Anterior cingulate cortex (tissue), 58 donors: ENCODE results near the gene HNRNPA2B1.
"Not testable (repeated sequence)": the region's sequence is repeated elsewhere in the genome, so short reads cannot be mapped to it uniquely, and the experiment has no call there.

Source experiments
- DNase-seq, 58 donors: peaks; one replicate each; lab custom pipeline; 2025; lab: John Stamatoyannopoulos, UW

Gene HNRNPA2B1

DNA sequence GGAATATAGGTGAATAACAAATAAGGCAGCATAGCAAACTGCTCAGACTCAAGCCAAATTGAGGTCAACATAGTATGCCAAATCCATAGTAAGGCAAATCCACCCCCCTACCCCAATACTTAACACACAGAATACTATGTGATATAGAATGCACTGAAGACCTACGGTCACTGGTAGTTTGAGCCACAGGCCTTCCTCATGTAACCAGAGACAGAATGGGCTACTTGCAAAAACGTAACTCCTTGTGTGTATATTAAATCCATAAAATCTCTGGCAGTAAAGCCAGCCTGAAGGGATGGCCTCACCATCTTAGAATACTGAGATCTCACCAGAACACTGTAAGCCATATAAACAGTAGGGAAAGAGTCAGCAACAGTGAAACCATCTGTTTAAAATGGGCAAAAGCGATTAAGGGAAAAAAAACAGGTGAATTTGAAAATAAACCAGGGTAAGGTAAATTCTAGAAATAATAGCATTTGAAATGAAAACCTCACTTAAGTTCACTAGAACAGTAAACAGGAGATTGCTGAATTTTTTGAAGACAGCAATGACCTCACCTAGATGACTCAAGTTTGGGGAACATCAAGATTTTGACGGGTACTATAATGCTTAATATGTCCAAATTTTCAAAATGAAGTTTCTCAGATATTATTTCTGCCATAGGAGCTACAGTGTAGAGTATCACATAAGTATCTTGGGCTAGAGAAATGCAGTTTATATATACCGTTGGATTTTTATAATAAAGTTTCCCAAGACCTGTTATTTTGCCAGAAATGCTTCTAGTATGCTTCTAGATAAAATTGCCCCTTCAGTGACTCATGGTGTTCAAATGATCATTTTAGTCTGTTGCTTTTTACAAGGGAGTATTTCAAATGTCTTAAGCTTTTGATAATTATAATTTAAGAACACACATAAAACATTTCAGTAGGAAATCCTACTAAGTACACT lies 13.9 kb downstream of the HNRNPA2B1 start:
- no peak for DNase-seq

DNA sequence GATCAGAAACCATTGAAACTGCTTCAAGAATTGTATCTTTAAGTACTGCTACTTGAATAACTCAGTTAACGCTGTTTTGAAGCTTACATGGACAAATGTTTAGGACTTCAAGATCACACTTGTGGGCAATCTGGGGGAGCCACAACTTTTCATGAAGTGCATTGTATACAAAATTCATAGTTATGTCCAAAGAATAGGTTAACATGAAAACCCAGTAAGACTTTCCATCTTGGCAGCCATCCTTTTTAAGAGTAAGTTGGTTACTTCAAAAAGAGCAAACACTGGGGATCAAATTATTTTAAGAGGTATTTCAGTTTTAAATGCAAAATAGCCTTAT lies 14.7 kb downstream of the HNRNPA2B1 start:
- no peak for DNase-seq

GRCh38 chr7:26185131-26185843 lies 15.3 kb downstream of the HNRNPA2B1 start:
- no peak for DNase-seq

DNA sequence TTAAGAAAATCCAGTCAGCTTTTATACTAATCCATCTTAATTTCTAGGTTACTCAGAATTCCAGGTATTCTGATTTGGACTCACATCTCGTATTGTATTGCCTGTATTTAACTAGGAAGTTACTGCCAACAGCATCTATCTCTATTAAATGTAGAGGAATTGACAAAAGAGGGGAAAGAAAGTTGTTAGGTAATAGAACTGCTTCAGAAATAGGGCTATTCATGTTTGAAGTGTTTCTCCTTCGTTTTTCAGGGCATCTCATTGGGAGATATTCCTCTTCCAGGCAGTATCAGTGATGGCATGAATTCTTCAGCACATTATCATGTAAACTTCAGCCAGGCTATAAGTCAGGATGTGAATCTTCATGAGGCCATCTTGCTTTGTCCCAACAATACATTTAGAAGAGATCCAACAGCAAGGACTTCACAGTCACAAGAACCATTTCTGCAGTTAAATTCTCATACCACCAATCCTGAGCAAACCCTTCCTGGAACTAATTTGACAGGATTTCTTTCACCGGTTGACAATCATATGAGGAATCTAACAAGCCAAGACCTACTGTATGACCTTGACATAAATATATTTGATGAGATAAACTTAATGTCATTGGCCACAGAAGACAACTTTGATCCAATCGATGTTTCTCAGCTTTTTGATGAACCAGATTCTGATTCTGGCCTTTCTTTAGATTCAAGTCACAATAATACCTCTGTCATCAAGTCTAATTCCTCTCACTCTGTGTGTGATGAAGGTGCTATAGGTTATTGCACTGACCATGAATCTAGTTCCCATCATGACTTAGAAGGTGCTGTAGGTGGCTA lies 16.1 kb downstream of the HNRNPA2B1 start:
- DNase-seq: not testable (repeated sequence)

- DNase-seq: no peak
Observed at GRCh38 chr7:26183545-26184280, 16.8 kb downstream of the HNRNPA2B1 start.

- no peak for DNase-seq
Observed at GRCh38 chr7:26182706-26183105, 17.8 kb downstream of the HNRNPA2B1 start.

DNA sequence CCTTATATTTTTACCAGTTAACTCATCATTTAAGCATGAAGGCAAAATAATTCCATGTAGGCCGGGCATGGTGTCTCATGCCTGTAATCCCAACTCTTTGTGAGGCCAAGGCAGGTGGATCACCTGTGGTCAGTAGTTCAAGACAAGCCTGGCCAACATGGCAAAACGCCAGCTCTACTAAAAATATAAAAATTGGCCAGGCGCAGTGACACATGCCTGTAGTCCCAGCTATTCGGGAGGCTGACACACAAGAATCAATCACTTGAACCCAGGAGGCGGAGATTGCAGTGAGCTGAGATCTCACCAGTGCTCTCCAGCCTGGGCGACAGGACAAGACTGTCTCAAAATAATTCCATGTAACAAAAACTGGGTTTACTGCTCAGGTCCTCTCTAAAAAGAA lies 18.3 kb downstream of the HNRNPA2B1 start:
- DNase-seq: peak in 1 of 58 donors; percentile 9

DNA sequence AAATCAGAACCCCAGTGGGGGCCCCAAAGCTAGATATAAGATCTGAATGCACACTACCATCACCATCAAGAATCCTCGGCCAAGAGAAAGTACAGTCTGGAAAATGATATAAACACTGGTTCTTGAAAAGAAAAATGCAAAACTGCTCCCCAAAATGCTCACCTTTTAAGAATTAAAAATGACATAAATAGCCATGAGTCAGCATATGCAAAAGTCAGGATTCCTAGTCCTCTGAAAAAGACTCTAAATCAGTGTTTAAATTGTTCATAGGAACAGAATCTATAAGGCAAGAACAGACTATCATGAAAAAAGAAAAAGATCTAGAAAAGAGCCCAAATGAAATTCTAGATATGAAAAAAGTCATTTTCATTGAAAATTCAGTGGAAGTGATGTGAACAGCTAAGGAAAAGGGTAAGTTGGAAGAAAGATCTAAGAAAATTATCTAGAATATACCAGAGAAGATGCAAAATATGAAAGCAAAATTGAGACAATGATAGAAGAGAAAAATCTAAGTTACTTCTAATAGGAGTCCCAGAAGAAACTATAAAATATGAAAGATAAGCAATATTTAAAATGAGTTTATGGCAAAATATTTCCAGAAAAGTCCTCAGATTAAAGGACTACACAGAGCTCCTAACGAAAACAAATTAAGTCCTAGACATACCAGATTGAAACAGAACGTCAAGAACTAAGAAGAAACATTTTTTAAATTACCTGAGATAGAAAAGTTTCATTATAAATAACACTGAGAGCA lies 18.9 kb downstream of the HNRNPA2B1 start:
- no peak for DNase-seq

DNA sequence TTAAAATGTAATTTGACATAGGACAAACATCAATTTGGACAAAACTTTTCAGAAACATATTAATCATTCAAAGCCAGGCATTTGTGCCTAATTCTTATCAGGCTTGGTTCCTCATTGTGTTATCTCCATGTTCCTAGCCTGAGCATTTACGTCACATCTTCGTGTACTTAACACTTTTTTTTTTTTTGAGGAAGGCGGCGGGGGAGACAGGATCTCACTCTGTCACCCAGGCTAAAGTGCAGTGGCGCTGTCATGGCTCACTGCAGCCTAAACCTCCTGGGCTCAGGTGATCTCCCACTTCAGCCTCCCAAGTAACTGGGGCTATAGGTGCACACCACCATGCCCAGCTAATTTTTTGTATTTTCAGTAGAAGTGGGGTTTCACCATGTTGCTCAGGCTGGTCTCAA lies 19.8 kb downstream of the HNRNPA2B1 start:
- no peak for DNase-seq

DNA sequence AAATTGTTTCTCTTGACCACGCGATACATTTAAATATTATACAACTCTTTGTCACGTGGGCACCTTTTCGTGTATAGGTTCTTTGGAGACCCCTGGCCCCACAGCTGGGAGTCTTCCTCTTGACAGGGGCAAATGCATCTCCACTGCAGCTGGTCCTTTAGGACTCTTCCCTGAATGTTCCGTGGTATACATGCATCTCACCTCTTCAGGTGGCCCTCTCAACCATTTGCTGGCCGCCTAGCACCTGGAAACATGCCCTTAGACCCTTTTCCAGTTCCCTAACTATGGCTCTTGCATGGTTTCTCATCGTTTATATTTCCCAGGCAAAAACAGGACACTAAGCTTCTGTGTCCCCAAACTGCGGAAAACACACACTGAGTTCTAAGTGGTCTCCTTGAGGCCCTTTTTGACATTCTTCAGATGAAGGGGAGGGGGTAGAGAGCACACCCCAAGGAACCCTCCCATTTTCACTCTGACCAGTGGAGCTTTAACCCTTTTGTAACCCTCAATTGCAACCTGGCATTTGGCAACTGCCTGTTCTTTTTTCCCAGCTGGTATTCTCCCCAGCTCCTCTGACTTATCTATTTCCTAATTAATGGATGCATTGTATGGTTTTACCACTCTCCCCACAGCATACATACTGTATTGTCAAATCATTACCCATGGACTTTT lies 20.6 kb downstream of the HNRNPA2B1 start:
- DNase-seq: no peak

- no peak for DNase-seq
Observed at GRCh38 chr7:26179422-26179821, 21.1 kb downstream of the HNRNPA2B1 start.

GRCh38 chr7:26178272-26178960 lies 22.1 kb downstream of the HNRNPA2B1 start:
- no peak for DNase-seq

DNA sequence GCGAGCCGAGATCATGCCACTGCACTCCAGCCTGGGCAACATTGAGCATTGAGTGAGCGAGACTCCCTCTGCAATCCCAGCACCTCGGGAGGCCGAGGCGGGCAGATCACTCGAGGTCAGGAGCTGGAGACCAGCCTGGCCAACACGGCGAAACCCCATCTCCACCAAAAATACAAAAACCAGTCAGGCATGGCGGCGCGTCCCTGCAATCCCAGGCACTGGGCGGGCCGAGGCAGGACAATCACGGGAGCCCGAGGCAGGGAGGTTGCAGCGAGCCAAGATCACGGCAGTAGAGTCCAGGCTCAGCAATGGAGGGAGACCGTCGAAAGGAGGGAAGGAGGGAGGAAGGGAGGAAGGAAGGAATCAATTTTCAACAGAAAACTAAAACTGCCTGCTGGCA lies 23.3 kb downstream of the HNRNPA2B1 start:
- not testable (repeated sequence) for DNase-seq

DNA sequence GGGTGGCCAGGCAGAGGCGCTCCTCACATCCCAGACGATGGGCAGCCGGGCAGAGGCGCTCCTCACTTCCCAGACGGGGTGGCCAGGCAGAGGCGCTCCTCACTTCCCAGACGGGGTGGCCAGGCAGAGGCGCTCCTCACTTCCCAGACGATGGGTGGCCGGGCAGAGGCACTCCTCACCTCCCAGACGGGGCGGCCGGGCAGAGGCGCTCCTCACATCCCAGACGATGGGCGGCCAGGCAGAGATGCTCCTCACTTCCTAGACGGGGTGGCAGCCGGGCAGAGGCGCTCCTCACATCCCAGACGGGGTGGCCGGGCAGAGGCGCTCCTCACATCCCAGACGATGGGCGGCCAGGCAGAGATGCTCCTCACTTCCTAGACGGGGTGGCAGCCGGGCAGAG lies 23.9 kb downstream of the HNRNPA2B1 start:
- not testable (repeated sequence) for DNase-seq

DNA sequence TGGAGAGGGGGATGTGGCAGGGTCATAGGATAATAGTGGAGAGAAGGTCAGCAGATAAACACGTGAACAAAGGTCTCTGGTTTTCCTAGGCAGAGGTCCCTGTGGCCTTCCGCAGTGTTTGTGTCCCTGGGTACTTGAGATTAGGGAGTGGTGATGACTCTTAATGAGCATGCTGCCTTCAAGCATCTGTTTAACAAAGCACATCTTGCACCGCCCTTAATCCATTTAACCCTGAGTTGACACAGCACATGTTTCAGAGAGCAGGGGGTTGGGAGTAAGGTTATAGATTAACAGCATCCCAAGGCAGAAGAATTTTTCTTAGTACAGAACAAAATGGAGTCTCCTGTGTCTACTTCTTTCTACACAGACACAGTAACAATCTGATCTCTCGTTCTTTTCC lies 24.6 kb downstream of the HNRNPA2B1 start:
- not testable (repeated sequence) for DNase-seq

DNA sequence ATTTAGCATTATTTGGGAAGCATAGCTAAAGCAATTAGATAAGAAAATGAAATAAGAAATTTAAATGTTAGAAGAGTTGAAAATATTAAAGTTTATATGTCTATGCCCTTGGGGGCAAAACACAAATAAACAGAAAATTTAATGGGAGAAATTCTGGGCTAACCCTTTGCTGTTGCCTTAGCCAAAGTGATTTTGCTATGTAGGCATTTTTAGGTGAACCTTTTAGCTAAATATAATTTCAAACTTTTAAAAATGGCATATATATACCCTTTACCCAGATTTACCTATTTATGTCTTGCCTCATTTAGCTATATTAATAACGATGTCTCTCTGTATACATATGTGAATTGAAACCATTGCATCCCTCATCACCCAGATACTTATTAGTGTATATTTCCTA lies 28.5 kb downstream of the HNRNPA2B1 start:
- DNase-seq: no peak

GRCh38 chr7:26171601-26172000 lies 28.9 kb downstream of the HNRNPA2B1 start:
- no peak for DNase-seq

DNA sequence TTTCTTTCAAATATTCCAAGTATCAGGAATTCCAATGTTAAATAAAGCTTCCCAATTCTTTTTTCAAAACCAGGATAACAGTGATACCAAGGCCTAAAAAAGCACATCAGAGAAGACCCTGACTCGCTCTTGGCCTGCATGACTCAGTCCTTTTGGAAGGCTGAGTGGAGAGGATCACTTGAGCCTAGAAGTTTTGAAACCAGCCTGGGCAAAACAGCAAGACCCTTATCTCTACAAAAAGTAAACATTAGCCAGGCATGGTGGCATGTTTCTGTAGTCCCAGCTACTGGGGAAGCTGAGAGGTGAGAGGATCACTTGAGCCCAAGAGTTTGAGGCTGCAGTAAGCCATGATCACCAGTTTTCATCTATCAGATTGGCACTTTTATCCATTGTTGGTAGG lies 29.9 kb downstream of the HNRNPA2B1 start:
- no peak for DNase-seq
